Neural crest cell (in vitro differentiated cells): Measurements from ENCODE around the gene P2RX3. TPM values are rescaled to one million over a fixed set of nuclear protein-coding genes. Genes with fewer than 3 reads are reported as not detected.

Experiments
- DNase-seq: peaks from one replicate; pipeline ENCODE4 v3.0.0; 2021; ENCODE audit warnings: low read depth, mixed read lengths, low spot score
- H3K27ac Mint-ChIP-seq: one replicate; pipeline ENCODE4 v1.8.0; 2021; ENCODE audit warnings: mild to moderate bottlenecking, mixed read lengths; ENCODE audit not compliant: unreplicated experiment
- H3K27me3 Mint-ChIP-seq: 2 replicates; pipeline ENCODE4 v1.8.0; 2021; ENCODE audit warnings: low read depth, mild to moderate bottlenecking, mixed read lengths
- H3K36me3 Mint-ChIP-seq: 2 replicates; pipeline ENCODE4 v1.8.0; 2021; ENCODE audit warnings: low read depth, mild to moderate bottlenecking, mixed read lengths
- H3K4me1 Mint-ChIP-seq: 2 replicates; pipeline ENCODE4 v1.8.0; 2021; ENCODE audit warnings: mixed read lengths
- H3K4me3 Mint-ChIP-seq: one replicate; pipeline ENCODE4 v1.8.0; 2021; ENCODE audit warnings: mild to moderate bottlenecking, mixed read lengths
- H3K9me3 Mint-ChIP-seq: 2 replicates; pipeline ENCODE4 v1.8.0; 2021; ENCODE audit warnings: mixed read lengths
- CTCF ChIP-seq: fragments of 200-600 bp; sonication (generic); conservative IDR thresholded peaks from 2 replicates; pipeline ENCODE4 v1.5.0; 2021; ENCODE audit warnings: antibody characterized with exemption, mild to moderate bottlenecking
- total RNA-seq: library from RNA; stranded (reverse); gene quantifications from 2 replicates; pipeline ENCODE4 v1.2.1, GENCODE V29; 2021

P2RX3 gene
- total RNA-seq, 1 donor from 2014 or later, result 14.3 TPM

GRCh38 chr11:57394203-57394965, 56.2 kb downstream of the P2RX3 start:
- H3K9me3 Mint-ChIP-seq, result no peaks in the 10 kb centered on the region
- no peaks in the 10 kb centered on the region for H3K4me1 Mint-ChIP-seq
- peaks cover 30% of the 10 kb centered on the region for H3K27me3 Mint-ChIP-seq
- TF ChIP-seq CTCF, result no peak
- no peaks in the 10 kb centered on the region for H3K36me3 Mint-ChIP-seq
- H3K27ac Mint-ChIP-seq, result no peak overlapping the region
- no peak for DNase-seq
- no peak overlapping the region for H3K4me3 Mint-ChIP-seq

- H3K4me3 Mint-ChIP-seq, result no peak overlapping the region
- H3K36me3 Mint-ChIP-seq, result no peaks in the 10 kb centered on the region
- H3K9me3 Mint-ChIP-seq, result no peaks in the 10 kb centered on the region
- DNase-seq, result no peak
- H3K27ac Mint-ChIP-seq, result no peak overlapping the region
- H3K27me3 Mint-ChIP-seq, result peaks cover 20% of the 10 kb centered on the region
- no peaks in the 10 kb centered on the region for H3K4me1 Mint-ChIP-seq
- no peak for TF ChIP-seq CTCF
Measured at GRCh38 chr11:57395905-57396623, 57.9 kb downstream of the P2RX3 start.

GRCh38 chr11:57396744-57397143, 58.6 kb downstream of the P2RX3 start:
- Mint-ChIP-seq H3K4me3 (no peak overlapping the region), H3K36me3 (no peaks in the 10 kb centered on the region), H3K9me3 (no peaks in the 10 kb centered on the region), H3K27me3 (peaks cover 21% of the 10 kb centered on the region), H3K27ac (no peak overlapping the region), H3K4me1 (no peaks in the 10 kb centered on the region)
- DNase-seq, result no peak
- no peak for TF ChIP-seq CTCF

GRCh38 chr11:57397394-57397990, 59.3 kb downstream of the P2RX3 start:
- no peak for DNase-seq
- H3K27ac Mint-ChIP-seq, result no peak overlapping the region
- H3K27me3 Mint-ChIP-seq, result peaks cover 18% of the 10 kb centered on the region
- H3K4me1 Mint-ChIP-seq, result no peaks in the 10 kb centered on the region
- no peak overlapping the region for H3K4me3 Mint-ChIP-seq
- H3K9me3 Mint-ChIP-seq, result no peaks in the 10 kb centered on the region
- H3K36me3 Mint-ChIP-seq, result no peaks in the 10 kb centered on the region
- TF ChIP-seq CTCF, result no peak

- DNase-seq, result no peak
- H3K27ac Mint-ChIP-seq, result no peak overlapping the region
- H3K27me3 Mint-ChIP-seq, result peaks cover 17% of the 10 kb centered on the region
- TF ChIP-seq CTCF, result no peak
- H3K9me3 Mint-ChIP-seq, result no peaks in the 10 kb centered on the region
- no peak overlapping the region for H3K4me3 Mint-ChIP-seq
- no peaks in the 10 kb centered on the region for H3K4me1 Mint-ChIP-seq
- no peaks in the 10 kb centered on the region for H3K36me3 Mint-ChIP-seq
Measured at GRCh38 chr11:57399221-57399620, 61.1 kb downstream of the P2RX3 start.
